Lung (tissue), 12 donors: ENCODE measurements around the gene SLC9A9. TPM values are rescaled to one million over a fixed set of nuclear protein-coding genes. Genes with fewer than 3 reads are reported as not detected.

ENCODE experiments used
- ATAC-seq: fragments of 200-7000 bp; cut with Tn5 transposase; one replicate; pipeline ENCODE4 v1.9.1; 2020; ENCODE audit warnings: moderate number of reproducible peaks; ENCODE audit not compliant: insufficient read depth, low FRiP score
- DNase-seq, 3 donors: peaks; one replicate each; pipeline ENCODE4 v3.0.0-alpha.2; 2013 to 2017
- H3K27ac ChIP-seq, 2 donors: one replicate each; pipeline ENCODE4 v1.5.1; 2013; ENCODE audit warnings: mild to moderate bottlenecking in 2 of 2, moderate library complexity in 2 of 2, control low read depth in 1 of 2, inconsistent platforms in 1 of 2, low read depth in 1 of 2, low read length in 1 of 2
- H3K27me3 ChIP-seq, 3 donors: one replicate each; pipeline ENCODE4 v1.5.1; 2013; ENCODE audit warnings: low read length in 2 of 3; ENCODE audit not compliant: control insufficient read depth in 3 of 3, insufficient read depth in 3 of 3
- H3K36me3 ChIP-seq, 4 donors: one replicate each; pipeline ENCODE4 v1.5.1; 2013; ENCODE audit warnings: low read length in 4 of 4, mild to moderate bottlenecking in 1 of 4, moderate library complexity in 1 of 4; ENCODE audit not compliant: control insufficient read depth in 4 of 4, insufficient read depth in 4 of 4
- H3K4me1 ChIP-seq, 5 donors: one replicate each; pipeline ENCODE4 v1.5.1; 2013; ENCODE audit warnings: low read length in 5 of 5, mild to moderate bottlenecking in 2 of 5, moderate library complexity in 1 of 5; ENCODE audit not compliant: control insufficient read depth in 5 of 5, insufficient read depth in 5 of 5
- H3K4me3 ChIP-seq: one replicate; pipeline ENCODE4 v1.5.1; 2013; ENCODE audit warnings: mild to moderate bottlenecking, control low read depth, moderate library complexity
- H3K9ac ChIP-seq, 2 donors: one replicate each; pipeline ENCODE4 v1.5.1; 2013; ENCODE audit warnings: low read length in 2 of 2, control low read depth in 1 of 2; ENCODE audit not compliant: insufficient read depth in 1 of 2
- H3K9me3 ChIP-seq, 4 donors: one replicate each; pipeline ENCODE4 v1.5.1; 2013; ENCODE audit warnings: low read length in 3 of 4, mild to moderate bottlenecking in 1 of 4, moderate library complexity in 1 of 4; ENCODE audit not compliant: control insufficient read depth in 4 of 4, insufficient read depth in 3 of 4
- CTCF ChIP-seq: IDR thresholded peaks from 2 replicates; pipeline ENCODE4 v1.5.1; 2012; ENCODE audit warnings: mild to moderate bottlenecking; ENCODE audit errors: control extremely low read depth, extremely low read depth
- WGBS, 2 donors: extraction: QIAGEN DNeasy Blood & Tissue Kit; methylation state at CpG; one replicate each; pipeline ENCODE4 v1.1.7; 2013; 5-methylcytosine and 5-hydroxymethylcytosine counted together
- polyA plus RNA-seq, 2 donors: library from polyadenylated mRNA; stranded (reverse); fragments of 200-250 nt; gene quantifications; one replicate each; pipeline ENCODE4 v1.2.1, GENCODE V29; 2013
- total RNA-seq, 2 donors: library from RNA; depleted of rRNA in 1 of 2; stranded (reverse); fragments of >200 nt in 1 of 2; gene quantifications; one replicate each; pipeline ENCODE4 v1.2.1, GENCODE V29; 2014 to 2021
- donor health status: control.
- donor health status: control.
- donor health status: Bipolar disorder and iron deficiency.
- donor health status: healthy.
- donor health status: DM: yes; HTN: yes; CAD: no.

SLC9A9 gene
- total and polyA plus RNA-seq, 4 donors = 2.2 to 66.3 (median 8.2) TPM

- TF ChIP-seq CTCF = no peak
- DNase-seq (no peak), ATAC-seq (no peak)
- Histone ChIP-seq H3K27me3 (no peaks in the 10 kb centered on the region), H3K9me3 (no peaks in the 10 kb centered on the region), H3K4me3 (no peak overlapping the region), H3K27ac (no peak overlapping the region), H3K36me3 (no peaks in the 10 kb centered on the region), H3K4me1 (no peaks in the 10 kb centered on the region), H3K9ac (no peak overlapping the region)
- 75 to 79% methylated on average over 1 of the region's 1 CpG for WGBS, 2 donors
These were observed 17.0 kb upstream of the SLC9A9 start for GRCh38 chr3:143865302-143865701.

- Histone ChIP-seq H3K36me3 (no peaks in the 10 kb centered on the region), H3K27ac (no peak overlapping the region), H3K9me3 (no peaks in the 10 kb centered on the region), H3K4me1 (no peaks in the 10 kb centered on the region), H3K4me3 (no peak overlapping the region), H3K27me3 (no peaks in the 10 kb centered on the region), H3K9ac (no peak overlapping the region)
- DNase-seq (no peak), ATAC-seq (no peak)
- WGBS, 2 donors = 93 to 95% methylated on average over 3 of the region's 3 CpGs
- TF ChIP-seq CTCF = no peak
These were observed 11.4 kb upstream of the SLC9A9 start for GRCh38 chr3:143859465-143860203.

- DNase-seq = no peak
- ATAC-seq = no peak
These were observed 8.1 kb upstream of the SLC9A9 start for GRCh38 chr3:143856252-143856970.

More at GRCh38 chr3:143856252-143856970, 8.1 kb upstream of the SLC9A9 start:
- no peaks in the 10 kb centered on the region for H3K27me3 ChIP-seq
- no peaks in the 10 kb centered on the region for H3K36me3 ChIP-seq
- H3K4me3 ChIP-seq = no peak overlapping the region
- TF ChIP-seq CTCF = no peak
- H3K27ac ChIP-seq = no peak overlapping the region
- no peaks in the 10 kb centered on the region for H3K4me1 ChIP-seq
- no peaks in the 10 kb centered on the region for H3K9me3 ChIP-seq
- H3K9ac ChIP-seq = no peak overlapping the region
- WGBS, 2 donors = 84 to 88% methylated on average over 9 of the region's 9 CpGs
